Measurements from ENCODE around the gene NUDCD2.

The NUDCD2 gene

DNA sequence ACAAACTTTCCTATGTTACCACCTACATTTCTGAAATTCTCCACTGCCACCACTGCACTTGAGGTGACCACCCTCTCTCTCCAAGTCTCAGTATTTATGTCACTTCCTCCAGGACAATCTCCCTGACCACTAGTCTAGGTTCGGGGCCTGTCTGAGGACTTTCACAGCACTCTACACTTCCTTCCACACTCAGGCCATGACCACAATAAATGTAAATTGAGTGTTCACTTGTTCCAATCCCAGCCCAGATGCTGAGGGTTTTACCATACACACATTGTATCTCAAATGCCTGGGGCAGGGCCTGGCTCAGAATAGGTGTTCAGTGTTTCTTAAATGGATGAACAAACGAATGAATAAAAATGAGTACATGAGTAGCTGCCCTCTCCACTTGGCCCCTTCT, 49.4 kb downstream of the NUDCD2 start:
- TF ChIP-seq ZNF384 (IDR thresholded peaks at IDR 0.05) (no peak), ARNT (IDR thresholded peaks at IDR 0.05) (no peak), ELF4 (IDR thresholded peaks at IDR 0.05) (no peak), FOXM1 (IDR thresholded peaks at IDR 0.05; ENCODE audit: borderline replicate concordance) (no peak), FOXA1 (IDR thresholded peaks at IDR 0.05) (no peak), SUZ12 (IDR thresholded peaks at IDR 0.05) (no peak), CTBP1 (IDR thresholded peaks at IDR 0.05; ENCODE audit: borderline replicate concordance) (no peak), HDGF (IDR thresholded peaks at IDR 0.05; ENCODE audit: borderline replicate concordance) (no peak), NFRKB (IDR thresholded peaks at IDR 0.05) (no peak), SP1 (IDR thresholded peaks at IDR 0.05) (no peak), L3MBTL2 (conservative IDR thresholded peaks at IDR 0.05) (no peak), BHLHE40 (IDR thresholded peaks at IDR 0.05; ENCODE audit: borderline replicate concordance) (no peak), TARDBP (IDR thresholded peaks at IDR 0.05) (no peak), LEF1 (IDR thresholded peaks at IDR 0.05; ENCODE audit: borderline replicate concordance) (no peak), FOXK2 (IDR thresholded peaks at IDR 0.05) (no peak)
- TF ChIP-seq, protein P1, sequence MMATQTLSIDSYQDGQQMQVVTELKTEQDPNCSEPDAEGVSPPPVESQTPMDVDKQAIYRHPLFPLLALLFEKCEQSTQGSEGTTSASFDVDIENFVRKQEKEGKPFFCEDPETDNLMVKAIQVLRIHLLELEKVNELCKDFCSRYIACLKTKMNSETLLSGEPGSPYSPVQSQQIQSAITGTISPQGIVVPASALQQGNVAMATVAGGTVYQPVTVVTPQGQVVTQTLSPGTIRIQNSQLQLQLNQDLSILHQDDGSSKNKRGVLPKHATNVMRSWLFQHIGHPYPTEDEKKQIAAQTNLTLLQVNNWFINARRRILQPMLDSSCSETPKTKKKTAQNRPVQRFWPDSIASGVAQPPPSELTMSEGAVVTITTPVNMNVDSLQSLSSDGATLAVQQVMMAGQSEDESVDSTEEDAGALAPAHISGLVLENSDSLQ (IDR thresholded peaks at IDR 0.05): no peak
- no peak for DNase-seq (ENCODE audit: extremely low spot score)
- ChIA-PET POLR2A (no interaction called here), CTCF (interaction anchor here (0.7 to 1.6 kb wide), 2 partner anchors 63 to 1554 kb away, joined by 3 to 4 read pairs; no protein-coding TSS in a partner anchor)

DNA sequence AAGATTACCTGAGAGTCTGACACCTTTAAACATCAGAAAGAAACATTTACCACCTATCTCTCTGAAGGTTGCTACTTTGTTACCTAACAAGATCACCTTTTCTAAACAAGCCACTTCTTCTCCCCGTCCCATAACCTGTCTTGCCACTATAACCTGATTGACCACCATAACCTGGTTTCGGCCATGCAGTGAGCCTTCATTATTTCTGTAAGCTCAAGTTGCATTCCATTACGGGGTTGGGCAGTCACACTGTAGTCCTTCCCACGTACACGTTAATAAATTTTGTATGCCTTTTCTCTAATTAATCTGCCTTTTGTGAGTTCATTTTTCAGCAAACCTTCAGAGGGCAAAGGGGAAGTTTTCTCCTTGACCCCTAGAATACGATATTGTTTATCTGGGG, 50.5 kb downstream of the NUDCD2 start:
- POLR2A ChIA-PET: no interaction called here
- no peak for DNase-seq (ENCODE audit: extremely low spot score)
- TF ChIP-seq ARNT (IDR thresholded peaks at IDR 0.05): no peak
- CTCF ChIA-PET: interaction anchor here (1.4 to 1.6 kb wide), 4 partner anchors 12 to 62 kb away, joined by 3 to 12 read pairs (median 4); no protein-coding TSS in a partner anchor

DNA sequence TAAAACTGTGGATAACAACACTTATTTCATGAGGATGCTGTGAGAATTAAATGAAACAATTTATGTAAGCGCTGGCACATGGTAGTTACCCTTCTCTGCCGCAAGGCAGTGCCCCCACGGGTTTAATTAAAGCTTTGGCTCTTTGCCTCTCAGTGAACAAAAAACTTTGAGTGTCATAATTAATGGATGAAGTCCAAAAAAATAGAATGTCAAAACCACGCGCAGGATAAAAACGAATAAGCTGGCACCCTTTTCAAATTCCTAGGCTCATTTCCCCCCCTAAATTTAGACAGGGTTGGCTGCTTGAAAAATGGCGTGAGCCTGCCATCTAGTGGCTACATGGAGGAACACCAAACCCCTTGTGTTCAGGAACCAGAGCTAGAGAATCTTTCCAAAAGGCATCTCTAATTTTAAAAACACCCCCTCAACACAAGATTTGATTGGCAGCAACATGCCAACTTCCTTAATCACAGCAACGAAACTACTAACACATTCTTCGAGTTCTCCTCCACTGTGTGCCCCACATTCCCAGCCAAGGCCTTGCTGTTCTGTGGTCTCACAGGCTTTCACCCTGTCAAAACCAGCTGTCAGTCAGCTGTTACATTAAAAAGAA, 51.5 kb downstream of the NUDCD2 start:
- POLR2A ChIA-PET: no interaction called here
- CTCF ChIA-PET: interaction anchor here (0.5 to 1.6 kb wide), 16 partner anchors 11 to 1864 kb away, joined by 3 to 12 read pairs (median 3); no protein-coding TSS in a partner anchor

DNA sequence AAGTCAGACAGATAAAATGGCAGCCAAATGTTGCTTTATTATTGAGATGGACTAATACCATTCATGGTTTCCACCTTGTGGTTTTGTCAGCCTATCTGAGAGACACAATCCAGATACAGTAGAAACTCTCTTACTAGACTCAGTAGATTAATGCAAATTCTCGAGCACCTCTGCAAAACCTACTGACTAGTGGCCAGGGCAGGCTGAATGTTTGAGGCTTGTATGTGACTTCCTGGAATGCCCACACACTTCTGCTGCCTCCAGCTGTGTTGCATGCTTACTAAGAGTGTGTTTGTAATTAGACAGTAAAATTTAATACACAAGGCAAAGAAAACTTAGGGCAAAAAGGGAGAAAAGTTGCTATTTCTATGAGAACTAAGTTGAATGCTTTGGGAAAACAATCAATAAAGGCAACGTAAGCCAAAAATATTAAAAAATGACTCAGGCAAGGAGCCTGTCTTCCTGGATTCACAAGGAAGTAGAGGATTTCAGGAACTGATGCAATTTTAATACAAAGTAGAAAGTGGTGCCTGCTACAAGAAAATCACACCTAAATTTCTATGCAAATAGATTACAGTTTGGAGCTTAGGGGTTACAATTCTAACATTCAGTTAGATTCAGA, 52.8 kb downstream of the NUDCD2 start:
- ChIA-PET POLR2A (no interaction called here), CTCF (no interaction called here)
- TF ChIP-seq L3MBTL2 (conservative IDR thresholded peaks at IDR 0.05): no peak
- no peak for TF ChIP-seq FOXM1 (IDR thresholded peaks at IDR 0.05; ENCODE audit: borderline replicate concordance)
- no peak for TF ChIP-seq CTBP1 (IDR thresholded peaks at IDR 0.05; ENCODE audit: borderline replicate concordance)
- TF ChIP-seq, protein P1 (IDR thresholded peaks at IDR 0.05): no peak
- no peak for TF ChIP-seq SP1 (IDR thresholded peaks at IDR 0.05)
- TF ChIP-seq LEF1 (IDR thresholded peaks at IDR 0.05; ENCODE audit: borderline replicate concordance): no peak
- TF ChIP-seq ARNT (IDR thresholded peaks at IDR 0.05): no peak
- TF ChIP-seq ELF4 (IDR thresholded peaks at IDR 0.05): no peak
- TF ChIP-seq BHLHE40 (IDR thresholded peaks at IDR 0.05; ENCODE audit: borderline replicate concordance): no peak
- no peak for TF ChIP-seq HDGF (IDR thresholded peaks at IDR 0.05; ENCODE audit: borderline replicate concordance)
- no peak for TF ChIP-seq ZNF384 (IDR thresholded peaks at IDR 0.05)
- no peak for TF ChIP-seq FOXK2 (IDR thresholded peaks at IDR 0.05)
- no peak for DNase-seq (ENCODE audit: extremely low spot score)

More for the DNA sequence above, 51.5 kb downstream of the NUDCD2 start:
- peak; percentile 53 for DNase-seq (ENCODE audit: extremely low spot score)
- TF ChIP-seq ARNT (IDR thresholded peaks at IDR 0.05) (no peak), ZNF384 (IDR thresholded peaks at IDR 0.05) (no peak), ELF4 (IDR thresholded peaks at IDR 0.05) (no peak), SP1 (IDR thresholded peaks at IDR 0.05) (no peak)
- TF ChIP-seq, protein P1 (IDR thresholded peaks at IDR 0.05): 0 out of 2 replicates have a peak, but pooled peaks have one; percentile 2

DNA sequence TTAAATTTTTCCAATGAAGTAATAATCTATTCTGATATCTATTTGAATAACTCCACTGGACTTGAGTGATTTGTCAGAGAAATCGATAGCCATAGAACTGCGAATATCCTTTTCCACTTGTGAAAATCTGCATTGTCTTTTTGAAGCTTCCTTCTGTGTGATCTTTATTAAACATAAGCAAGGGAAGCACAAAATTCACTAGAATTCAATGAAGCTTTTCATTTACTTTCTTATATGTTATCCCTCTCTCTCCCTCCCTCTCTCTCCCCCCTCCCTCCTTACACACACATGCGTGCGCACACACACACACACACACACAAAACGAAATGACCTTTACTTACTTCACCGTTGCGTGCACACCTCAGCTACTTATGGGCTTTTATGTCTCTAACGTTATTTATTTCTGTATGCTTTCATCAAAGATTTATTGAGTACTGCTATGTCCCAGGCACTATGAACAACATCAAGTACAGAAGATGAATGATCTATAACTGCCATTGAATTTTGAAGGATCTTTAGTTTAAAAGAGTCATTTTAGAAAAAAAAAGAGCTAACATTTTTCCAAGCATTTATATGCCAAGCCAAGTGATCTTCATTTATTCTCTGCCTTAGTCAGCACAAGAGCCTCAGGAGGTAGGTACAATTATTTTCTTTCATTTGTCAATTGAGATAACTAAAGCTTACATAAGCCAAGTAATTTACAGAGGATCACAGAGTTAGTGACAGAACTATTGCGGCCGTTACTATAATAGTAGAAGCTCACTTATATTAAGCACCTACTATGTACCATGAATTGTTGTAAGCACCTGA, 55.3 kb downstream of the NUDCD2 start:
- TF ChIP-seq ELF4 (IDR thresholded peaks at IDR 0.05): no peak
- TF ChIP-seq BHLHE40 (IDR thresholded peaks at IDR 0.05; ENCODE audit: borderline replicate concordance): no peak
- TF ChIP-seq ARNT (IDR thresholded peaks at IDR 0.05): no peak
- TF ChIP-seq NFRKB (IDR thresholded peaks at IDR 0.05): no peak
- no peak for TF ChIP-seq FOXK2 (IDR thresholded peaks at IDR 0.05)
- TF ChIP-seq FOXM1 (IDR thresholded peaks at IDR 0.05; ENCODE audit: borderline replicate concordance): no peak
- ChIA-PET POLR2A (no interaction called here), CTCF (interaction anchor here (0.5 to 0.6 kb wide), 2 partner anchors 12 to 20 kb away, joined by 3 read pairs; no protein-coding TSS in a partner anchor)
- DNase-seq (ENCODE audit: extremely low spot score): no peak

DNA sequence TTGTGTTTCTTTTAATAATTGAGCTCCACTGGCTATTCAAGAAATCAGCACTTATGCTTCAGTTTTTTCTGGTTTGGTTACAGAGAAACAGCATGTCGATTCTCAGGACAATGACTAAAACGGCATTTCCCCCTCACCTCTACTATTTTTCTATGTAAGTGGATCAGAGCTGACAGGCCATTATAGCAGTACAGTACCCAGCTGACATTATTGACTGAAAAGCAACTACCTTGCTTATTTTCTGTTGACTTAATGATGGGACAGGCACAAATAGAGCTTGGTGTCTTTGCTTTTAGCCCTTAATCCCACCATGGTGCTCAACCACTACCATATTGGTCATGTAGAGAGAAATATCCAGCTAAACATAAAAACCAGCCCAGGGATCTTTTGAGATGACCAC, 57.9 kb downstream of the NUDCD2 start:
- ChIA-PET POLR2A (no interaction called here), CTCF (no interaction called here)
- TF ChIP-seq, protein P1 (IDR thresholded peaks at IDR 0.05): no peak
- TF ChIP-seq LEF1 (IDR thresholded peaks at IDR 0.05; ENCODE audit: borderline replicate concordance) (no peak), ZNF384 (IDR thresholded peaks at IDR 0.05) (no peak), CTBP1 (IDR thresholded peaks at IDR 0.05; ENCODE audit: borderline replicate concordance) (no peak), L3MBTL2 (conservative IDR thresholded peaks at IDR 0.05) (no peak), FOXK2 (IDR thresholded peaks at IDR 0.05) (no peak), TARDBP (IDR thresholded peaks at IDR 0.05) (no peak), NFRKB (IDR thresholded peaks at IDR 0.05) (no peak), HDGF (IDR thresholded peaks at IDR 0.05; ENCODE audit: borderline replicate concordance) (no peak)
- no peak for DNase-seq (ENCODE audit: extremely low spot score)
